Calu3 (cell line): ENCODE results near the gene NAALADL2. TPM values are rescaled to one million over a fixed set of nuclear protein-coding genes. Genes with fewer than 3 reads are reported as not detected.
"Not testable (repeated sequence)": the region's sequence is repeated elsewhere in the genome, so short reads cannot be mapped to it uniquely, and the experiment has no call there.

Experiments
- BruUV-seq: library from RNA; stranded (reverse); fragments of 400-500 nt; replicated peaks from 2 replicates; lab custom pipeline; 2021; lab: Mats Ljungman, UMichigan
- CTCF ChIA-PET: fragments of 300-600 bp; sonication (Branson Sonifier 250); formaldehyde crosslinking; loops from one replicate; lab custom pipeline; 2022; ENCODE audit warnings: antibody characterized with exemption; lab: Charles Lee
- DNase-seq: peaks from one replicate; pipeline ENCODE4 v3.0.0; 2022
- H3K27ac Mint-ChIP-seq: one replicate; pipeline ENCODE4 v1.8.0; 2022; ENCODE audit warnings: mixed read lengths; ENCODE audit not compliant: unreplicated experiment
- H3K27me3 Mint-ChIP-seq: one replicate; pipeline ENCODE4 v1.8.0; 2022; ENCODE audit warnings: mixed read lengths; ENCODE audit not compliant: unreplicated experiment
- H3K36me3 Mint-ChIP-seq: one replicate; pipeline ENCODE4 v1.8.0; 2022; ENCODE audit warnings: mild to moderate bottlenecking, moderate library complexity, mixed read lengths; ENCODE audit not compliant: insufficient read depth, unreplicated experiment
- H3K4me1 Mint-ChIP-seq: one replicate; pipeline ENCODE4 v1.8.0; 2022; ENCODE audit warnings: mild to moderate bottlenecking, low read depth, mixed read lengths; ENCODE audit not compliant: unreplicated experiment
- H3K4me3 Mint-ChIP-seq: one replicate; pipeline ENCODE4 v1.8.0; 2022; ENCODE audit warnings: mild to moderate bottlenecking, low read depth, moderate library complexity, mixed read lengths; ENCODE audit not compliant: unreplicated experiment
- H3K9me3 Mint-ChIP-seq: one replicate; pipeline ENCODE4 v1.8.0; 2022; ENCODE audit warnings: low read depth, mixed read lengths; ENCODE audit not compliant: unreplicated experiment
- CTCF ChIP-seq: fragments of 200-600 bp; IDR thresholded peaks from one replicate; pipeline ENCODE4 v1.8.0; 2022; ENCODE audit warnings: antibody characterized with exemption; ENCODE audit not compliant: unreplicated experiment
- intact Hi-C: fragments of 100-400 bp; cut with micrococcal nuclease; formaldehyde crosslinking; loops from one replicate; pipeline ENCODE4 v1.10.0; 2022; ENCODE audit not compliant: unreplicated experiment
- total RNA-seq: library from RNA; stranded (reverse); gene quantifications from 2 replicates; pipeline ENCODE4 v1.2.3, GENCODE V29; 2022

NAALADL2 gene
- total RNA-seq, 1 experiment from 2014 or later = 36.9 TPM

GRCh38 chr3:175606650-175607318, 747.6 kb downstream of the NAALADL2 start:
- Mint-ChIP-seq H3K27me3 (no peaks in the 10 kb centered on the region), H3K27ac (peak overlapping the region; percentile 87), H3K4me3 (no peak overlapping the region), H3K4me1 (peaks cover 69% of the 10 kb centered on the region), H3K9me3 (no peaks in the 10 kb centered on the region), H3K36me3 (peaks cover 10% of the 10 kb centered on the region)
- BruUV-seq = no TSS peak
- intact Hi-C loops = loop anchor here (2.0 to 10.0 kb wide), 5 partner anchors 114 to 818 kb away; no protein-coding TSS in a partner anchor
- no peak for TF ChIP-seq CTCF
- no peak for DNase-seq
- CTCF ChIA-PET = interaction anchor here (0.7 to 1.0 kb wide), 2 partner anchors 14 to 21 kb away, joined by 3 read pairs; no protein-coding TSS in a partner anchor

DNA sequence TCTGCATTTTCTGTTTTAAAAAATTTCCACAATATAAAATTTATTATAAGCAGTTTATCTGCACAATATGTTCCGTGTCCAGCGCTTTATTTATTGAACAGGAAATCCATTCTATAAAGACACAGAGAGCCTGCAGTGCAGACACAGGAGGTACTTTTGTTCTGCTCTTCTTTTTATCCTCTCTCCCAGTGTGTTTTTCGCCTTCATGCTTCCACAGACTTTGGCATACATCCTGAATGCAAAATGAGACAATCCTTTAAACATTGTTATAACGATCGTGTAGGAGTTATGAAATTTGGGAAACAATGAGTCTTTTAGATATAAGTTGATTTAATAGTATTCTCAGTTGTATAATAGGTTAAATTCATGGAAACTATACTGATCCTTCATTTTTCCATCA, 749.2 kb downstream of the NAALADL2 start:
- H3K9me3 Mint-ChIP-seq = no peaks in the 10 kb centered on the region
- CTCF ChIA-PET = no interaction called here
- no peak overlapping the region for H3K4me3 Mint-ChIP-seq
- H3K4me1 Mint-ChIP-seq = peaks cover 68% of the 10 kb centered on the region
- H3K27ac Mint-ChIP-seq = no peak overlapping the region
- BruUV-seq = no TSS peak
- H3K27me3 Mint-ChIP-seq = no peaks in the 10 kb centered on the region
- intact Hi-C loops = loop anchor here (5.0 to 10.0 kb wide), 4 partner anchors 116 to 816 kb away; no protein-coding TSS in a partner anchor
- no peak for DNase-seq
- no peak for TF ChIP-seq CTCF
- H3K36me3 Mint-ChIP-seq = peaks cover 10% of the 10 kb centered on the region

DNA sequence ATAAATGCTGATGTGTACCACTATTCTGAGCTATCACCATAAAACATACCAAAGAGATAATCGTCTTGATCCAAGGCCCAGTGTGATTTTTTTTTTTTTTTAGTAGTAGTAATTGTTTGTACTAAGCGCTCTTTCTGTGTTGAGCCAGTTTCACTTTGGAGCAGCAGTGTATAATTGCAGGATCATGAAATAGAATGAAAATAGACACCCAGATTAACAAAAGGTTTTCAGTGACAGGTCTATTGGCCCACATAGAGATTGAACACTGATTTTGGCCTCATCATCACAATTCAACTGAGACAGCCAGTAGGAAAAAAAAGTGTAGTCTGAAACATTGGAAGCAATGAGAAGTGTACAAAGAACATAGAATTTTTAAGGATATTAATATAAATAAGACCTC, 749.8 kb downstream of the NAALADL2 start:
- no TSS peak for BruUV-seq
- Mint-ChIP-seq H3K27ac (peak overlapping the region; percentile 13), H3K9me3 (no peaks in the 10 kb centered on the region), H3K27me3 (no peaks in the 10 kb centered on the region), H3K4me1 (peaks cover 63% of the 10 kb centered on the region), H3K36me3 (peaks cover 10% of the 10 kb centered on the region), H3K4me3 (no peak overlapping the region)
- TF ChIP-seq CTCF = no peak
- DNase-seq = no peak
- CTCF ChIA-PET = no interaction called here
- intact Hi-C loops = loop anchor here (5.0 to 10.0 kb wide), 4 partner anchors 117 to 816 kb away; no protein-coding TSS in a partner anchor

DNA sequence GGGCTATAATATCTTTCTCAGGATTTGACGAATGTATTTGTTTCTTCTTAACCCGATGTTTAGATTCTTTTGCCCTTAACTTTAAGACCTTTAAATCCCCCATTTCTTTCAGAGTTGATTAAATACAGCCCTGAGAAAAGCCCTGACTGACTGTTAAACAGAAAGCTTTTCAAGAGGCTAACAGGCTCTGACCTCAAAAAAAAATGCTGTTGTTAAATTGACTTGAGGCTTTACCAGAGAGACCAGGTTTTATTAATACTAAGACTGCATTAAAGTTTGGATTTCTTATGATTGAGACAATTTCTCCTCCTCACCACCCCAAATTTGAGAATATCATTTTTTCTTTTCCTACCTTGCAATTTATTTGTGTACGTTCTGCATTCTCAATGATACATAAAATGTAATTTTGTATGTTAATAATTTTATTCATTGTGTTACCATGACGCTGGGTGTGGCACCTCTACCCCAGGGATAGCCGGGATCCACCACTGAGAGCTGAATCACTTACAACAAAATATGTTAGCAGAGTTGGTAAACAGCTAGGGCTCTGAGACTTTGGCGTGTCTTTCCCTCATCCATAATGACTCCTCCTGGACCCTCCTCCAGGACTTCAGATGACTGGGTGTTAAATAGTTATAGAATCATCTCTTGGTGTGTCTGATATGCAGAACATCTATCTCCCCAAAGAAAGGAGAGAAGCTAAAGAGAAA, 753.5 kb downstream of the NAALADL2 start:
- H3K27ac Mint-ChIP-seq = peak overlapping the region; percentile 83
- TF ChIP-seq CTCF = no peak
- no peak for DNase-seq
- H3K4me1 Mint-ChIP-seq = peaks cover 29% of the 10 kb centered on the region
- no TSS peak for BruUV-seq
- intact Hi-C loops = loop anchor here (5.0 kb wide), 1 partner anchor 750 kb away; no protein-coding TSS in a partner anchor
- no peaks in the 10 kb centered on the region for H3K27me3 Mint-ChIP-seq
- peaks cover under 1% of the 10 kb centered on the region for H3K9me3 Mint-ChIP-seq
- H3K4me3 Mint-ChIP-seq = no peak overlapping the region
- CTCF ChIA-PET = interaction anchor here (0.5 kb wide), 1 partner anchor 37 kb away, joined by 3 read pairs; no protein-coding TSS in a partner anchor
- H3K36me3 Mint-ChIP-seq = no peaks in the 10 kb centered on the region

DNA sequence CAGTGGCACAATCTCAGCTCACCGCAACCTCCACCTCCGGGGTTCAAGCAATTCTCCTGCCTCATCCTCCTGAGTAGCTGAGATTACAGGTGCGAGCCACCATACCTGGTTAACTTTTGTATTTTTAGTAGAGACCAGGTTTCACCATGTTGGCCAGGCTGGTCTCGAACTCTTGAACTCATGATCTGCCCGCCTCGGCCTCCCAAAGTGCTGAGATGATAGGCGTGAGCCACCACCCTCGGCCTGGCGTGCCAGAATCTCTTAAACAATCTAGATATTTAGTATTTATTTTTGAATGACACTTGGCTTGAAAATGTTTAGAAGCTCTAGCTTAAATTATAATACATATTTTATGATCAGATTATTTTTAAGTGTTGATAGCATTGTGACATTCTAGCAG, 755.0 kb downstream of the NAALADL2 start:
- H3K36me3 Mint-ChIP-seq, CTCF ChIA-PET, H3K27me3 Mint-ChIP-seq, DNase-seq, H3K27ac Mint-ChIP-seq, BruUV-seq, H3K9me3 Mint-ChIP-seq, H3K4me3 Mint-ChIP-seq: not testable (repeated sequence)
- H3K4me1 Mint-ChIP-seq = peaks cover 25% of the 10 kb centered on the region
- intact Hi-C loops = loop anchor here (5.0 kb wide), 1 partner anchor 752 kb away; no protein-coding TSS in a partner anchor
